Liver (tissue), 3 donors: ENCODE results near the gene LDLRAD4.

Experiments used
- RAD21 ChIP-seq, 2 donors: IDR thresholded peaks; 2 replicates each; pipeline ENCODE4 v1.6.1; 2016; ENCODE audit warnings: antibody characterized with exemption in 2 of 2, mild to moderate bottlenecking in 2 of 2
- TF ChIP-seq, protein P1 (sequence below): fragments of 150-350 bp; IDR thresholded peaks from 2 replicates; pipeline ENCODE4 v1.5.1; 2017; ENCODE audit warnings: improper control_type of control experiment, low read depth, low read length; ENCODE audit not compliant: missing input control
- TF ChIP-seq, protein P2 (sequence below): IDR thresholded peaks from 2 replicates; pipeline ENCODE4 v1.6.1; 2016; ENCODE audit warnings: antibody characterized with exemption, mild to moderate bottlenecking
- donor health status: healthy.
- donor health status: healthy.

DNA sequence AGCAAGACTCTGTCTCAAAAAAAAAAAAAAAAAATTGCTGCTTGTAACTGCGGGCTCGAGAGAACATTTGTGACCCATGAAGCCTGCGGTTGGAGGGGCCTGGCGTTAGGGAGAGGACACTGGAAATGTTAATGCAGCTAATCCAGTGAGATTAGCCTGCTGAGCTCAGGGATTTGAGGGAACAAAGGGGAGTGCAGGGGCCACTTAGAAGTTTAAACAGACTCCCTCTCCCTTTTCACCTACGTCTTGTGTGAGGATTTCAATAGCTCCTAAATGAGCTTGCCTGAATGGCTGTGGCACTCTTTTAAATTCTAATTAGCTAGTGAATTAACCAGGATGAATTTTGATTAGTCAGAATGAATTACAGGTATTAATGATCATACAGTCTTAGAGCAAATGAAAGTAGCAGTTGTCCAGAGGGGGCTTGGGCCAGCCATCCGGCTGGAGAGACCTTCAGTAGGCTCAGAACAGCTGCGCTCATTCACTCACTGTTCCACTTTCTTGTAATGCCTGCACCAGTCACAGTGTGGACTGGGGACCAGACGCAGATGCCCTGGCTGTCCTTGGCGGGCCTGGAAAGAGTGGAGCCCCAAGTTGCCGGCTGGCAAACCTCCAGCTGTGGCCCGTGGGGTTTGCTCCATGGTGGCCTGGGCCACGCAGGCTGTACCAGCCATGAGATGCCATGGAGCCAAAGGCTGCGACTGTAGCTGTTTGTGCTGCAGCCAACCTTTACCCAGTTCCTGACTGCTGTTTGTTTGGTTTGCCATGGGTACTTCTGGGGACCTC lies 20.8 kb downstream of the LDLRAD4 start:
- no peak for TF ChIP-seq RAD21 (IDR thresholded peaks at IDR 0.05)
- TF ChIP-seq, protein P1, sequence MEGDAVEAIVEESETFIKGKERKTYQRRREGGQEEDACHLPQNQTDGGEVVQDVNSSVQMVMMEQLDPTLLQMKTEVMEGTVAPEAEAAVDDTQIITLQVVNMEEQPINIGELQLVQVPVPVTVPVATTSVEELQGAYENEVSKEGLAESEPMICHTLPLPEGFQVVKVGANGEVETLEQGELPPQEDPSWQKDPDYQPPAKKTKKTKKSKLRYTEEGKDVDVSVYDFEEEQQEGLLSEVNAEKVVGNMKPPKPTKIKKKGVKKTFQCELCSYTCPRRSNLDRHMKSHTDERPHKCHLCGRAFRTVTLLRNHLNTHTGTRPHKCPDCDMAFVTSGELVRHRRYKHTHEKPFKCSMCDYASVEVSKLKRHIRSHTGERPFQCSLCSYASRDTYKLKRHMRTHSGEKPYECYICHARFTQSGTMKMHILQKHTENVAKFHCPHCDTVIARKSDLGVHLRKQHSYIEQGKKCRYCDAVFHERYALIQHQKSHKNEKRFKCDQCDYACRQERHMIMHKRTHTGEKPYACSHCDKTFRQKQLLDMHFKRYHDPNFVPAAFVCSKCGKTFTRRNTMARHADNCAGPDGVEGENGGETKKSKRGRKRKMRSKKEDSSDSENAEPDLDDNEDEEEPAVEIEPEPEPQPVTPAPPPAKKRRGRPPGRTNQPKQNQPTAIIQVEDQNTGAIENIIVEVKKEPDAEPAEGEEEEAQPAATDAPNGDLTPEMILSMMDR, result no peak
- TF ChIP-seq, protein P2, sequence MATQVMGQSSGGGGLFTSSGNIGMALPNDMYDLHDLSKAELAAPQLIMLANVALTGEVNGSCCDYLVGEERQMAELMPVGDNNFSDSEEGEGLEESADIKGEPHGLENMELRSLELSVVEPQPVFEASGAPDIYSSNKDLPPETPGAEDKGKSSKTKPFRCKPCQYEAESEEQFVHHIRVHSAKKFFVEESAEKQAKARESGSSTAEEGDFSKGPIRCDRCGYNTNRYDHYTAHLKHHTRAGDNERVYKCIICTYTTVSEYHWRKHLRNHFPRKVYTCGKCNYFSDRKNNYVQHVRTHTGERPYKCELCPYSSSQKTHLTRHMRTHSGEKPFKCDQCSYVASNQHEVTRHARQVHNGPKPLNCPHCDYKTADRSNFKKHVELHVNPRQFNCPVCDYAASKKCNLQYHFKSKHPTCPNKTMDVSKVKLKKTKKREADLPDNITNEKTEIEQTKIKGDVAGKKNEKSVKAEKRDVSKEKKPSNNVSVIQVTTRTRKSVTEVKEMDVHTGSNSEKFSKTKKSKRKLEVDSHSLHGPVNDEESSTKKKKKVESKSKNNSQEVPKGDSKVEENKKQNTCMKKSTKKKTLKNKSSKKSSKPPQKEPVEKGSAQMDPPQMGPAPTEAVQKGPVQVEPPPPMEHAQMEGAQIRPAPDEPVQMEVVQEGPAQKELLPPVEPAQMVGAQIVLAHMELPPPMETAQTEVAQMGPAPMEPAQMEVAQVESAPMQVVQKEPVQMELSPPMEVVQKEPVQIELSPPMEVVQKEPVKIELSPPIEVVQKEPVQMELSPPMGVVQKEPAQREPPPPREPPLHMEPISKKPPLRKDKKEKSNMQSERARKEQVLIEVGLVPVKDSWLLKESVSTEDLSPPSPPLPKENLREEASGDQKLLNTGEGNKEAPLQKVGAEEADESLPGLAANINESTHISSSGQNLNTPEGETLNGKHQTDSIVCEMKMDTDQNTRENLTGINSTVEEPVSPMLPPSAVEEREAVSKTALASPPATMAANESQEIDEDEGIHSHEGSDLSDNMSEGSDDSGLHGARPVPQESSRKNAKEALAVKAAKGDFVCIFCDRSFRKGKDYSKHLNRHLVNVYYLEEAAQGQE, result no peak
